T-helper 22 cell (primary cell): Measurements from ENCODE around the gene ZBTB7A.

Source experiments
- DNase-seq: peaks from one replicate; pipeline ENCODE4 v3.0.0-alpha.2; 2020; ENCODE audit warnings: low read depth

The ZBTB7A gene

GRCh38 chr19:4066682-4067395 is at the start of gene ZBTB7A:
TSS of gene ZBTB7A (minus strand) at chr19:4066899. CDS start at chr19:4055232, 11,667 bp downstream.
- peak; percentile 74 for DNase-seq

- DNase-seq = no peak
Observed at GRCh38 chr19:4115818-4116385, 49.2 kb upstream of the ZBTB7A start.

GRCh38 chr19:4115050-4115817 is 48.5 kb upstream of the ZBTB7A start:
- peak; percentile 46 for DNase-seq

- DNase-seq = no peak
Observed at GRCh38 chr19:4114181-4114580, 47.5 kb upstream of the ZBTB7A start.

- DNase-seq = no peak
Observed at GRCh38 chr19:4113398-4114088, 46.8 kb upstream of the ZBTB7A start.

GRCh38 chr19:4112367-4112766 is 45.7 kb upstream of the ZBTB7A start:
- no peak for DNase-seq

GRCh38 chr19:4109626-4109945 is 42.9 kb upstream of the ZBTB7A start:
- DNase-seq = no peak

GRCh38 chr19:4108767-4109625 is 42.3 kb upstream of the ZBTB7A start:
- peak; percentile 68 for DNase-seq

- DNase-seq = no peak
Observed at GRCh38 chr19:4103080-4103433, 36.4 kb upstream of the ZBTB7A start.

GRCh38 chr19:4102339-4103079 is 35.8 kb upstream of the ZBTB7A start:
- DNase-seq = no peak

GRCh38 chr19:4101496-4101770 is 34.7 kb upstream of the ZBTB7A start:
- no peak for DNase-seq

- no peak for DNase-seq
Observed at GRCh38 chr19:4100647-4101495, 34.2 kb upstream of the ZBTB7A start.

- DNase-seq = no peak
Observed at GRCh38 chr19:4099041-4099764, 32.5 kb upstream of the ZBTB7A start.

GRCh38 chr19:4098493-4098892 is 31.8 kb upstream of the ZBTB7A start:
- DNase-seq = no peak

- DNase-seq = no peak
Observed at GRCh38 chr19:4097501-4097900, 30.8 kb upstream of the ZBTB7A start.

GRCh38 chr19:4096049-4096892 is 29.6 kb upstream of the ZBTB7A start:
- DNase-seq = no peak

- DNase-seq = no peak
Observed at GRCh38 chr19:4095488-4095844, 28.8 kb upstream of the ZBTB7A start.

GRCh38 chr19:4094761-4095487 is 28.2 kb upstream of the ZBTB7A start:
- no peak for DNase-seq
